Airway epithelial cell (primary cell): ENCODE data around the gene TMEM121B. TPM values are rescaled to one million over a fixed set of nuclear protein-coding genes. Genes with fewer than 3 reads are reported as not detected.

Source experiments
- total RNA-seq: library from RNA; depleted of rRNA; stranded (reverse); fragments of >200 nt; gene quantifications from 2 replicates; pipeline ENCODE4 v1.2.3, GENCODE V29; 2015

Gene TMEM121B
- 0.07 TPM in 1 of 2 replicates, not detected in the other for total RNA-seq

DNA sequence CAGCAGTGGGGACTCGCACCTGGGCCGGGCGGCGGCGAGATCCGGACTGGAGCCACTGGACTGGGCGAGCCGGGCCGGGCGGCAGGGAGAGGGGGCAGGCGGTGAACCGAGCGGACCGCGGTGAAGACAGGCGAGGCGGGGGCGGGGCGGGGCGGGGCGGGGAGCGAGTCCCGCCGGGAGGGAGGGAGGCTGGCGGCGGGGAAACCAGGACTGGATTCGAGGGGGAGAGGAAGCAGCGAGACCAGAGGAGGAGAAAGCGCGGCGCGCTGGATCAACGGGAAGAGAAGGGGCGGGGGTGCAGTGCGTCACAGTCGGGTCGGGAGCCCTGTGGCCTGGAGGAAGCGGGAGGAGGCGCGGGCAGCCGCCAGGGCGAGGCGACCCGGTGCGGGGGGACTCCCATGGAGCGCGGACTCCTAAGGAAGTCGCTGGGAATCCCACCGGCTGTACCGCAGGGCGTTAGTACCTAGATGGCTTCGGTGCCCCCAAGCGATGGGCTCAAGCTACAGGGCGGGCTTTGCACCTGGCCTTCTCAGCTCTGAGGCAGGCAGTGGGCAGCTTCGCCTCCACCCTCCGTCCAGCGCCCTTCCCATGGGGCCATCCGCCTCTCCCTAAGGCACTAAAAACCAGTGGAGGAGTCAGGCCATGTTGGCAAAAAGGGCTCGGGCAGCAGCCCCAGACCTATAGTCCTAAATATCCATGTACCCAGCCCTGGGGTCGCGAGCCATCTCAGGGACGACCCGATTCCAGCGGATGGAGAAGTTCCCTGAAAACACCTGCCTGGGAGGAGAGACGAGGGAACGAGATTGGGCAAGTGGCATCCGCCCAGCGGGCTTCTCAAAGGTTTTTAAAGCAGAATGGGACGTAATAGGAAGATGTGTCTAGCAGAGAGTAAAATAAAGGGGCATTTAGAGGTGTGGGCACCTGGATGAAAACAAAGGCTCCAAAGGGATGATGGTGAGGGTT lies at the start of gene TMEM121B:
TMEM121B (minus strand) TSS at position 128 of the 963 bp plus-strand sequence. CDS start 233 bp downstream, outside the sequence.

DNA sequence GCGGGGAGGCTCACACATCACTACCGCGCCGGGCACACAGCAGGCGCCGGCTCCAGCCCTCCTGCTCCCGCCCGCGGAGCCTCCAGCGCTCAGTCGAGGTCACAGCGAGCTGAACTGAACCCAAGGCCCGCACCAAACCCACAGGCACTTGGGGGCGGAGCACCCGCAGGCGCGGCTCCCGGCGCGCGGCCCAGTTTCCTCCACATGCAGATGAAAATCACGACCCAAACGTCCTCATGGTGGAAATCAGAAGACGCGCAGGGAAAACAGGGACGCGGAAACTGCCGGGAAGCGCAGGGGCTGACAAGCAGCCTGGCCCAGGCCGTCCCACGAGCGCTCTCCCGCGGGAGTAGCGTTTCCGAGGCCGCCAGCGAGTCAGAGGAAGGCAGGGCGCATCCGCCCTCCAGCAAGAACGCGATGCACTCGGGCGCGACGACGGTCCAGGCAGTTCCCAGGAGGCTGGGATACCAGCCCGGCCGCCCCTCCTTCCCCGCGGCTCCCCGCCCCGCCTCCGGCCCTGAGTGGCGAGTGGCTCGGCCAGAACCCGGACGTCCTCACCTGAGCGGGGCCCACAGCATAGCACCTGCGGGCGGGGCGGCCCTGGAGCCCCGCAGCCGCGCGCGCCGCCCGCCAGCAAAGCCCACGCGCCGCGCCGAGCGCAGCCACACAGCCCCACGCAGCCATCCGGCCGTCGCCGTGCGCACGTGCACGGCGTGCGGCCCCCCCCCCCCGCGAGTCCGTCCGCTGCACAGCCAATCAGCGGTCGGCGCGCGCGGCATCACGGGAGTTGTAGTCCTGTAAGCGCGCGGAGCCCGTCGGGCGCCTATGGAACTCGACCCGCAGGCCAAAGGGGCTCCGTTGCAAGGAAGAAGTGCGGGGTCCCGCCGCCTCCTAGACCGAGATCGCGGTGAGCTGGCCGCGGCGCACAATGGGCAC lies 37.7 kb upstream of the TMEM121B start, which contains the start of gene HDHD5:
HDHD5 (minus strand) TSS at position 710 of the 936 bp plus-strand sequence; CDS start at position 684, 26 bp downstream.

DNA sequence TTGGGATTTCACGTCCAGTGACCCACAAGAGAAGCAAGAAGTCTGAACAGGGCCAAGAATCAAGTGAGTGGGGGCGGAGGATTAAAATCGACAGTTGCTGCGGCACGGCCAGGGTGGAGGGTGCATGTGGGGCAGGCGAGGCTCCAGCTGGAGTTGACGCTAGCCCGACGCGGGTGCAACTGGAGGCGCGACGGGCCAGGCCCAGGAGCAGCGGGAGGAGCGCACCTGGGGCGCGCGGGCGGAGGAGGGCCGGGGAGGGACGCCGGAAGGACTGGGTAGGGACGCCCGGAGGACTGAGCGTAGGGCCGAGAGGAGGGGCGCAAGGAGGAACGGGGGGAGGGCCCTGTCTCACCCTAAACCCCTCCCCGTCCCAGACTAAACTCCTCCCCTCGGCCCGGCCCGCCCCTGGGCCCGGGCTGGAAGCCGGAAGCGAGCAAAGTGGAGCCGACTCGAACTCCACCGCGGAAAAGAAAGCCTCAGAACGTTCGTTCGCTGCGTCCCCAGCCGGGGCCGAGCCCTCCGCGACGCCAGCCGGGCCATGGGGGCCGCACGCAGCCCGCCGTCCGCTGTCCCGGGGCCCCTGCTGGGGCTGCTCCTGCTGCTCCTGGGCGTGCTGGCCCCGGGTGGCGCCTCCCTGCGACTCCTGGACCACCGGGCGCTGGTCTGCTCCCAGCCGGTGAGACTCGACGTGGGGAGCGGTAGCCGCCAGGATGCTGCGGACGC lies 36.4 kb downstream of the TMEM121B start, which contains the start of gene IL17RA:
IL17RA (plus strand) TSS at position 447 of the 723 bp plus-strand sequence; CDS start at position 539, 92 bp downstream.

Other genes with a start within 250 kb of the TMEM121B start
- not detected in 2 replicates for gene GAB4, start 113.1 kb downstream of the TMEM121B start, total RNA-seq
- gene IL17RA, start 36.4 kb downstream of the TMEM121B start, total RNA-seq: 5.2 and 7.3 TPM in 2 replicates
- gene HDHD5, start 37.9 kb upstream of the TMEM121B start, total RNA-seq: 63.1 and 63.6 TPM in 2 replicates
- gene ADA2, start 98.1 kb upstream of the TMEM121B start, total RNA-seq: not detected in 2 replicates
- gene CECR2, start 248.1 kb upstream of the TMEM121B start, total RNA-seq: 0.07 TPM in 1 of 2 replicates, not detected in the other